ENCODE results near the gene TIMM9. TPM values are rescaled to one million over a fixed set of nuclear protein-coding genes. Genes with fewer than 3 reads are reported as not detected.
"Not testable (repeated sequence)": the region's sequence is repeated elsewhere in the genome, so short reads cannot be mapped to it uniquely, and the experiment has no call there.

The TIMM9 gene
- polyA plus RNA-seq, 3 donors, result 75.3 to 90.3 (median 85.2) TPM

GRCh38 chr14:58415636-58416547, 11.4 kb downstream of the TIMM9 start:
- DNase-seq (ENCODE audit: extremely low read depth in 1 of 11, low read depth in 9 of 11, low spot score in 4 of 11), result no peak

- no peak for DNase-seq (ENCODE audit: extremely low read depth in 1 of 11, low read depth in 9 of 11, low spot score in 4 of 11)
Observed at GRCh38 chr14:58414845-58415244, 12.5 kb downstream of the TIMM9 start.

- DNase-seq (ENCODE audit: extremely low read depth in 1 of 11, low read depth in 9 of 11, low spot score in 4 of 11), result no peak
Observed at GRCh38 chr14:58408681-58409215, 18.6 kb downstream of the TIMM9 start.

DNA sequence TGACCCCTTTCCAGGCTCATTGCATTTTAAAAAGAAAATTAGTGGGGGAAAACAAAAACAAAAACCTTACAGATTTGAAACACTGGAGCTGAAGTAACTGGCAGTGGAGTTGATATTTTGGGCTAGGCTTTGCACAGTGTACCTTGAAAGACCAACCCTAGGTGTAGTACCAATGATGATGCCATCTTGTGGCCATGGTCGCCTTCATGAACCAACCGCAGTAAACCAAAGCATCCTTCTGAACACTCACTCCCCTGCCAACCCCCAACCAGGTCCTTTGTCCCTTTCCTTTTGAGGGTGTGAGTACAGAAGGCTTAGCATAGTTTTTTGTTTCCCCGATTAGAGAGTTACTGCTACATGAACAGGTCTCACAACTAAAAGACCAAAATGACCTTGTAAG, 25.7 kb downstream of the TIMM9 start:
- DNase-seq (ENCODE audit: extremely low read depth in 1 of 11, low read depth in 9 of 11, low spot score in 4 of 11), result no peak

GRCh38 chr14:58398895-58399294, 28.4 kb downstream of the TIMM9 start:
- DNase-seq (ENCODE audit: extremely low read depth in 1 of 11, low read depth in 9 of 11, low spot score in 4 of 11), result no peak

DNA sequence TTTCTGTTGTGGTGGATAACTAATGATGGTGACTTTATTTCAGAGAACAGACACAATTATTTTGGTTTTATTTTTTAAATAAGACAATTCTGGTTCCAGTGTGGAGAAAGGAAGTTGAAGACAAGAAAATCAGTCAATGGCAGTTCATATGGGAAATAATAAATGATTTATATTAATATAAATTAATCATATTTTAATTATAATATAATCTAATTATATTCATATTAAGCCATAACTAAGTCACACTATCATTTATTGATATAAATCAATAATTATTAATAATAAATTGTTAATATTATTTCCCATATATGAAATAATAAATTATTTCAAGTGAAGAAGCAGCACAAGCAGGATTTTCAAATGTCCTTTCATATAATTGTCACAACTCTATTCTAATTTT, 28.8 kb downstream of the TIMM9 start:
- DNase-seq (ENCODE audit: extremely low read depth in 1 of 11, low read depth in 9 of 11, low spot score in 4 of 11), result no peak

DNA sequence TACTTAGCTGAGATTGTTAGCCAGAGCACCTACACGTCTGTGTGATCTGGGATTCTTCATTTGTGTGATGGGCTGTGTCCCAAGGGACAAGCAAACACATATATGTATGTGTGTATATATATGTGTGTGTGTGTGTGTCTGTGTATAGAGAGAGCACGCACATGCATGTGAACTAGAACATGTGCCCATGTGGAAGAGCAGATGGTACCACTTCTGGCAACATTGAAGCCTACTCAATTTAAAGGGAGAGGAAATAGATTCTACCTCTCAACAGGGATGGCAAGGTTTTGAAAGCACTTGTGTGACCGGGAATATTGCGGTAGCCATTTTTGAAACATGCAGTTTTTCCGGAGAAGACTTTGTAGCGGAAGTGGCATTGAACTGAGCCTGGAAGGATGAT, 30.2 kb downstream of the TIMM9 start:
- DNase-seq (ENCODE audit: extremely low read depth in 1 of 11, low read depth in 9 of 11, low spot score in 4 of 11), result no peak

DNA sequence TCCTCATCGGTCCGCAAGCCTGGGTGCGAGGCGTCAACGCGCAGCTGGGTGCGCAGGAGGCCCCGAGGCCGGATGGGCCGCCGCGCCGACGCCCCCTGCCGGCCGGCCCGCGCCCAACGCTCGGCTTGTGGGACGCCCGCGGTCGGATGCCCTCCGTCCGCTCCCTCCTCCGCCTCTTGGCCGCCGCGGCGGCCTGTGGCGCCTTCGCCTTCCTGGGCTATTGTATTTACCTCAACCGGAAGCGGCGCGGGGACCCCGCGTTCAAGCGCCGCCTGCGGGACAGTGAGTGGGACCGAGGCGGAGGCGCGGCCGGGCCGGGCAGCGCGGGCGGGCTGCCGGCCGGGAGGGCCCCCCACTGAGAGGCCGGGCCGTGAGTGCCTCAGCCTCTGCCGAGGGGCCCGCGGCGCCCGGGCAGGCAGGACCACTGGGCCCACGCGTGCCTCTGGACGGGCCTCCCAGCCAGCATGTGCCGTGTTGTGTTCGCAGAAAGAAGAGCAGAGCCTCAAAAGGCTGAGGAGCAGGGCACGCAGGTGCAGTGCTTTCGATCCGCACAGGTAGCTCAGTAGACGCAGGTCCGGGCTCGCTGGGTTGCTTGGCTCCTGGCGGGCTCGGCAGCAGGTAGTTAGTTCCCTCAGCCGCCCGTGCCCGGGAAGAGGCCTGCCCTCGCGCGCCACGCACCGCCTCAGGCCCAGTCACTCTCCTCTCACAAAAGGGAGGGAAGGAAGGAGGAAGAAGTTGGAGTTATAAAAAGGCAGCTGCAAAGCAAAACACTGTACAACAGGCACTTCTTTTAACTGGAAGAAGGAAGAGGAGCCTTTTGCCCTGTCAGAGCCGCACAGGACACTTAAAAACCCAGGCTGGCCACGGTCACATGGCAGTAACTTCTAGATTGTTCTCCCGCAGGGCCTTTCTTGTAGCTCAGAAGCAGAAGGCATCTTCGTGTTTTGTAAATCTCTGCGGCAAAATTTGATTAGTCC, 31.2 kb downstream of the TIMM9 start, which contains the start of gene TOMM20L:
Gene TOMM20L, plus strand, starts transcription at position 119 of the 977 bp plus-strand sequence. Its CDS starts 28 bp downstream, at position 147.
- peak; percentile 32 to 74 (median 60) for DNase-seq (ENCODE audit: extremely low read depth in 1 of 11, low read depth in 9 of 11, low spot score in 4 of 11)

- DNase-seq (ENCODE audit: extremely low read depth in 1 of 11, low read depth in 9 of 11, low spot score in 4 of 11), result no peak
Observed at GRCh38 chr14:58395562-58395811, 31.8 kb downstream of the TIMM9 start.

GRCh38 chr14:58390830-58391229, 36.5 kb downstream of the TIMM9 start:
- no peak for DNase-seq (ENCODE audit: extremely low read depth in 1 of 11, low read depth in 9 of 11, low spot score in 4 of 11)

DNA sequence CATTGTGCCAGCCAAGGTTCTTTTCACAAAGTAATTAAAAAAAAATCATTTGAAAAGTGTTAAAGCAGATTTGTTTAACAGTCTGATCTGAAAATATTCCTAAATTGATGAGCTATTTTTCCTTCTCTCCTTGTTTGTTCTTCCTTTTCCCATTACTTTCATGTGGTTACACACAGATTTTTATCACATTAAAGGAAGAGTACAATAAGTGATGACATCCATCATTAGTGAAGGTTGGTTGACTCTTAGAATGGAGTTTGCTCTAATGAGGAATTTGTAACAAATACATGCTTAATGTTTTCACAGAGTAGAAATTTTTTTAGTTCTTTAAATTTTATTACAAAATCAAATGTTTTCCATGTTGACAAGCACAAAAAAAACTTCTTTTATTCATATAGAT, 50.5 kb downstream of the TIMM9 start:
- DNase-seq (ENCODE audit: extremely low read depth in 1 of 11, low read depth in 9 of 11, low spot score in 4 of 11), result no peak

DNA sequence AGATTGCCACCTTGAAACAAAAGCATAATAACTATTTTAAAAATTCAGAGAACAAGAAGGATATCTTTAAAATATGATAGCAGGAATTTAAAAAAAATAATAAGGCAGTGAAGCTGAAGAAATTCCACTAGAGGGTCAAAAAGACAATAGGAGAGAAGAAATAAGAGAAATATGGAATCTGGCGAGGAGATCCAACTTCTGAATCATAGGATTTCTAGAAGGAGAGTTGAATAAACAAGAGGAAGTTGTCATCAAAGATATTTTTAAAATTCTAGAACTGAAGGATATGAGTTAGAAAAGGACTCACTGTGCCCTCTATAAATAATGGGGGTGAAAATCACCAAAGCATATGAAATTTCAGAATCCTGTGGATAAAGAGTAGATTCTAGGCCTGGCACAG, 58.4 kb downstream of the TIMM9 start:
- DNase-seq (ENCODE audit: extremely low read depth in 1 of 11, low read depth in 9 of 11, low spot score in 4 of 11), result no peak

- no peak for DNase-seq (ENCODE audit: extremely low read depth in 1 of 11, low read depth in 9 of 11, low spot score in 4 of 11)
Observed at GRCh38 chr14:58367296-58367695, 60.0 kb downstream of the TIMM9 start.

DNA sequence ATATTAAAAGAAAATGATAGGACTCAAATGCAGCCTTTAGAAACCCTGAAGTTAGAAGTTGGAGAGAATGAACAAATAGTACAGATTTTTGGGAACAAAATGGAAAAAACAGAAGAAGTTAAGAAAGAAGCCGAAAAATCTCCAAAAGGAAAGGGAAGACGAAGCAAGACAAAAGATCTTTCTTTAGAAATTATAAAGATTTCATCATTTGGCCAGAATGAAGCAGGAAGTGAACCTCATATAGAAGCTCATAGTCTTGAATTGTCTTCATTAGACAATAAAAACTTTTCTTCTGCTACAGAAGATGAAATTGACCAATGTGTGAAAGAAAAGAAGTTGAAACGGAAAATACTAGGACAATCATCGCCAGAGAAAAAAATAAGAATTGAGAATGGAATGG, 63.0 kb downstream of the TIMM9 start:
- no peak for DNase-seq (ENCODE audit: extremely low read depth in 1 of 11, low read depth in 9 of 11, low spot score in 4 of 11)

GRCh38 chr14:58362798-58363412, 64.4 kb downstream of the TIMM9 start:
- peak in 9 of 11 donors; percentile 1 to 15 (median 7) for DNase-seq (ENCODE audit: extremely low read depth in 1 of 11, low read depth in 9 of 11, low spot score in 4 of 11)

GRCh38 chr14:58362272-58362671, 65.1 kb downstream of the TIMM9 start:
- not testable (repeated sequence) for DNase-seq (ENCODE audit: extremely low read depth in 1 of 11, low read depth in 9 of 11, low spot score in 4 of 11)

Data from renal cortex interstitium (tissue), 11 donors.